T-cell (primary cell): ENCODE measurements around the gene B4GALNT3. TPM values are rescaled to one million over a fixed set of nuclear protein-coding genes. Genes with fewer than 3 reads are reported as not detected.

ENCODE experiments used
- ATAC-seq, 4 experiments: fragments of 200-7000 bp in 3 of 4; fragments of 150-1000 bp in 1 of 4; cut with Tn5 transposase; replicated peaks in 1 of 4; 1 replicate in 3 of 4; 2 replicates in 1 of 4; pipeline ENCODE4 v1.10.0; 2021; ENCODE audit warnings: moderate library complexity in 3 of 4, mild to moderate bottlenecking in 2 of 4, moderate number of reproducible peaks in 1 of 4
- CTCF ChIA-PET, 2 donors: fragments of 300-600 bp; sonication (Branson Sonifier 250); formaldehyde crosslinking; loops; one replicate each; lab custom pipeline; 2022; ENCODE audit warnings: antibody characterized with exemption in 2 of 2; lab: Charles Lee
- POLR2A ChIA-PET, 2 donors: fragments of 300-600 bp; sonication (Branson Sonifier 250); formaldehyde crosslinking; loops; one replicate each; lab custom pipeline; 2022; ENCODE audit warnings: antibody characterized with exemption in 2 of 2; lab: Charles Lee
- DNase-seq, 35 experiments: peaks; one replicate each; pipeline versions ENCODE4 v3.0.0 to v3.0.0-alpha.2; 2013 to 2023
- H3K27ac ChIP-seq: one replicate; pipeline ENCODE4 v1.5.1; 2013; ENCODE audit warnings: low read length
- H3K27me3 ChIP-seq, 2 experiments: replicated peaks in 1 of 2; 1 replicate in 1 of 2; 2 replicates in 1 of 2; pipeline versions ENCODE4 v1.6.1 to v1.7.0; 2013; ENCODE audit warnings: low read length in 1 of 2, mixed read lengths in 1 of 2; ENCODE audit not compliant: control insufficient read depth in 2 of 2, insufficient read depth in 2 of 2; ENCODE audit errors: extremely low read depth in 1 of 2
- H3K36me3 ChIP-seq, 2 donors: 1 replicate in 1 of 2; 2 replicates in 1 of 2; pipeline versions ENCODE4 v1.6.1 to v1.7.0; 2013; ENCODE audit warnings: low read length in 1 of 2; ENCODE audit not compliant: control insufficient read depth in 2 of 2, insufficient read depth in 1 of 2; ENCODE audit errors: extremely low read depth in 1 of 2
- H3K4me1 ChIP-seq, 2 experiments: 1 replicate in 1 of 2; 2 replicates in 1 of 2; pipeline versions ENCODE4 v1.6.1 to v1.7.0; 2013; ENCODE audit warnings: low read length in 2 of 2, mixed read lengths in 1 of 2; ENCODE audit not compliant: insufficient read depth in 2 of 2, control insufficient read depth in 1 of 2; ENCODE audit errors: extremely low read depth in 1 of 2
- H3K4me3 ChIP-seq, 2 donors: 1 replicate in 1 of 2; 2 replicates in 1 of 2; pipeline versions ENCODE4 v1.5.1 to v1.7.0; 2013; ENCODE audit warnings: mild to moderate bottlenecking in 2 of 2, low read length in 1 of 2, moderate library complexity in 1 of 2; ENCODE audit not compliant: control insufficient read depth in 1 of 2; ENCODE audit errors: extremely low read depth in 1 of 2
- H3K9me3 ChIP-seq: 2 replicates; pipeline ENCODE4 v1.7.0; 2013
- H3K27ac Mint-ChIP-seq, 2 donors: one replicate each; pipeline ENCODE4 v1.8.0; 2020 to 2021; ENCODE audit warnings: mild to moderate bottlenecking in 2 of 2, mixed read lengths in 2 of 2
- H3K27me3 Mint-ChIP-seq, 2 donors: one replicate each; pipeline ENCODE4 v1.8.0; 2021 to 2022; ENCODE audit warnings: mixed read lengths in 2 of 2
- H3K36me3 Mint-ChIP-seq: one replicate; pipeline ENCODE4 v1.8.0; 2021; ENCODE audit warnings: mixed read lengths
- H3K4me1 Mint-ChIP-seq, 3 donors: one replicate each; pipeline ENCODE4 v1.8.0; 2020 to 2022; ENCODE audit warnings: mixed read lengths in 3 of 3, mild to moderate bottlenecking in 1 of 3
- H3K4me3 Mint-ChIP-seq, 3 donors: one replicate each; pipeline ENCODE4 v1.8.0; 2020 to 2022; ENCODE audit warnings: mild to moderate bottlenecking in 3 of 3, mixed read lengths in 3 of 3, moderate library complexity in 3 of 3
- H3K9me3 Mint-ChIP-seq, 3 donors: one replicate each; pipeline ENCODE4 v1.8.0; 2020 to 2022; ENCODE audit warnings: mixed read lengths in 3 of 3
- WGBS: methylation state at CpG from one replicate; pipeline ENCODE4 v1.1.5; 2013; ENCODE audit warnings: missing lambda C conversion rate; ENCODE audit not compliant: insufficient coverage; 5-methylcytosine and 5-hydroxymethylcytosine counted together
- total RNA-seq, 35 experiments: library from RNA in 6 of 35; stranded (reverse) in 6 of 35; fragments of 120-200 nt in 1 of 35; gene quantifications; one replicate each; pipeline versions ENCODE4 v1.2.1 to v1.2.4 and lab custom pipeline; 2013 to 2026

B4GALNT3 gene
- total RNA-seq, 5 donors from 2014 or later (not counting 1 experiment from before 2014, with no cell fraction given), result 0.70 to 3.8 (median 2.0) TPM

GRCh38 chr12:509500-509899 lies 49.8 kb downstream of the B4GALNT3 start:
- Mint-ChIP-seq H3K4me3 (no peak overlapping the region), H3K27me3 (peaks cover 13 to 14% of the 10 kb centered on the region in 2 donors)
- no CpG with 5 or more reads among the region's 5 CpGs for WGBS

GRCh38 chr12:510071-510825 lies 50.5 kb downstream of the B4GALNT3 start:
- no peak for DNase-seq
- H3K27ac ChIP-seq, result no peak overlapping the region
- Mint-ChIP-seq H3K27ac (no peak overlapping the region), H3K36me3 (no peaks in the 10 kb centered on the region), H3K4me1 (peaks cover 0 to 3% (median 0%) of the 10 kb centered on the region in 3 donors), H3K9me3 (no peaks in the 10 kb centered on the region), H3K4me3 (no peak overlapping the region), H3K27me3 (peaks cover 12 to 13% of the 10 kb centered on the region in 2 donors)
- peaks cover 0 to 10% of the 10 kb centered on the region in 2 experiments for H3K27me3 ChIP-seq
- no peak for ATAC-seq
- H3K4me1 ChIP-seq, result no peaks in the 10 kb centered on the region
- ChIA-PET POLR2A (no interaction called here), CTCF (no interaction called here)
- H3K4me3 ChIP-seq, result no peak overlapping the region
- H3K36me3 ChIP-seq, result no peaks in the 10 kb centered on the region
- no peaks in the 10 kb centered on the region for H3K9me3 ChIP-seq
- 70% methylated on average over 6 of the region's 12 CpGs for WGBS

More at GRCh38 chr12:509500-509899, 49.8 kb downstream of the B4GALNT3 start:
- Histone ChIP-seq H3K27ac (no peak overlapping the region), H3K36me3 (no peaks in the 10 kb centered on the region), H3K4me1 (no peaks in the 10 kb centered on the region), H3K27me3 (peaks cover 0 to 5% of the 10 kb centered on the region in 2 experiments), H3K9me3 (no peaks in the 10 kb centered on the region), H3K4me3 (no peak overlapping the region)
- H3K9me3 Mint-ChIP-seq, result no peaks in the 10 kb centered on the region
- CTCF ChIA-PET, result interaction anchor here in 1 of 2 donors (0.6 kb wide), 1 partner anchor 60 kb away, joined by 3 read pairs; no protein-coding TSS in a partner anchor
- H3K27ac Mint-ChIP-seq, result no peak overlapping the region
- peaks cover 0 to 3% (median 0%) of the 10 kb centered on the region in 3 donors for H3K4me1 Mint-ChIP-seq
- DNase-seq (no peak), ATAC-seq (no peak)
- no peaks in the 10 kb centered on the region for H3K36me3 Mint-ChIP-seq
- POLR2A ChIA-PET, result interaction anchor here in 1 of 2 donors (0.5 kb wide), 1 partner anchor 80 kb away, joined by 3 read pairs; no protein-coding TSS in a partner anchor

GRCh38 chr12:512933-513332 lies 53.2 kb downstream of the B4GALNT3 start:
- peaks cover 0 to 9% of the 10 kb centered on the region in 2 experiments for H3K27me3 ChIP-seq
- no peaks in the 10 kb centered on the region for H3K36me3 Mint-ChIP-seq
- DNase-seq, result no peak
- H3K4me1 ChIP-seq, result no peaks in the 10 kb centered on the region
- H3K27ac ChIP-seq, result no peak overlapping the region
- no peaks in the 10 kb centered on the region for H3K9me3 Mint-ChIP-seq
- no peaks in the 10 kb centered on the region for H3K9me3 ChIP-seq
- no peaks in the 10 kb centered on the region for H3K36me3 ChIP-seq
- H3K4me3 ChIP-seq, result no peak overlapping the region
- no peak for ATAC-seq
- 96% methylated on average over 2 of the region's 6 CpGs for WGBS
- H3K4me1 Mint-ChIP-seq, result peaks cover 0 to 3% (median 0%) of the 10 kb centered on the region in 3 donors
- H3K4me3 Mint-ChIP-seq, result no peak overlapping the region
- ChIA-PET POLR2A (no interaction called here), CTCF (no interaction called here)
- H3K27me3 Mint-ChIP-seq, result peaks cover 8 to 13% of the 10 kb centered on the region in 2 donors
- no peak overlapping the region for H3K27ac Mint-ChIP-seq

- Histone ChIP-seq H3K9me3 (no peaks in the 10 kb centered on the region), H3K4me1 (no peaks in the 10 kb centered on the region), H3K36me3 (no peaks in the 10 kb centered on the region), H3K27ac (no peak overlapping the region), H3K4me3 (no peak overlapping the region), H3K27me3 (peaks cover 0 to 12% of the 10 kb centered on the region in 2 experiments)
- no peaks in the 10 kb centered on the region for H3K9me3 Mint-ChIP-seq
- H3K27me3 Mint-ChIP-seq, result peaks cover 8 to 13% of the 10 kb centered on the region in 2 donors
- DNase-seq (no peak), ATAC-seq (no peak)
- H3K27ac Mint-ChIP-seq, result no peak overlapping the region
- ChIA-PET CTCF (no interaction called here), POLR2A (no interaction called here)
- 100% methylated on average over 3 of the region's 7 CpGs for WGBS
- no peaks in the 10 kb centered on the region for H3K36me3 Mint-ChIP-seq
- H3K4me1 Mint-ChIP-seq, result peaks cover 0 to 3% (median 0%) of the 10 kb centered on the region in 3 donors
- H3K4me3 Mint-ChIP-seq, result no peak overlapping the region
Observed at GRCh38 chr12:513446-513845, 53.7 kb downstream of the B4GALNT3 start.

GRCh38 chr12:517538-517937 lies 57.8 kb downstream of the B4GALNT3 start:
- ChIA-PET CTCF (no interaction called here), POLR2A (no interaction called here)
- Histone ChIP-seq H3K27me3 (peaks cover 0 to 21% of the 10 kb centered on the region in 2 experiments), H3K36me3 (no peaks in the 10 kb centered on the region), H3K4me1 (no peaks in the 10 kb centered on the region), H3K9me3 (no peaks in the 10 kb centered on the region), H3K4me3 (no peak overlapping the region), H3K27ac (no peak overlapping the region)
- Mint-ChIP-seq H3K4me3 (no peak overlapping the region), H3K36me3 (no peaks in the 10 kb centered on the region), H3K27me3 (peaks cover 20 to 22% of the 10 kb centered on the region in 2 donors), H3K27ac (no peak overlapping the region), H3K9me3 (no peaks in the 10 kb centered on the region), H3K4me1 (no peaks in the 10 kb centered on the region)
- WGBS, result no CpG with 5 or more reads among the region's 3 CpGs
- ATAC-seq (no peak), DNase-seq (no peak)

- WGBS, result no CpG with 5 or more reads among the region's 2 CpGs
- ATAC-seq (no peak), DNase-seq (no peak)
- CTCF ChIA-PET, result no interaction called here
- peaks cover 0 to 16% of the 10 kb centered on the region in 2 experiments for H3K27me3 ChIP-seq
- no peaks in the 10 kb centered on the region for H3K9me3 ChIP-seq
- no peaks in the 10 kb centered on the region for H3K4me1 ChIP-seq
- no peak overlapping the region for H3K27ac Mint-ChIP-seq
- H3K4me1 Mint-ChIP-seq, result peaks cover 0 to 3% (median 0%) of the 10 kb centered on the region in 3 donors
- no peaks in the 10 kb centered on the region for H3K36me3 ChIP-seq
- H3K27ac ChIP-seq, result no peak overlapping the region
- H3K27me3 Mint-ChIP-seq, result peaks cover 9 to 11% of the 10 kb centered on the region in 2 donors
- POLR2A ChIA-PET, result no interaction called here
- no peaks in the 10 kb centered on the region for H3K36me3 Mint-ChIP-seq
- no peaks in the 10 kb centered on the region for H3K9me3 Mint-ChIP-seq
- no peak overlapping the region for H3K4me3 Mint-ChIP-seq
- no peak overlapping the region for H3K4me3 ChIP-seq
Observed at GRCh38 chr12:520119-520518, 60.4 kb downstream of the B4GALNT3 start.
